WTC11 (cell line): Measurements from ENCODE around the gene KAZN. TPM values are rescaled to one million over a fixed set of nuclear protein-coding genes. Genes with fewer than 3 reads are reported as not detected.
A peak's percentile ranks its signal among the peaks of the same experiment; 100 is the strongest.

Experiments used
- ATAC-seq: fragments of 200-7000 bp; cut with Tn5 transposase; 2 replicates; pipeline ENCODE4 v1.10.0; 2021; ENCODE audit warnings: mild to moderate bottlenecking, moderate library complexity
- CTCF ChIA-PET: fragments of 300-600 bp; sonication (Branson Sonifier 250); formaldehyde crosslinking; loops from one replicate; lab custom pipeline; 2021; ENCODE audit warnings: antibody characterized with exemption; lab: Charles Lee
- POLR2A ChIA-PET: fragments of 350-600 bp; sonication (Branson Sonifier 250); formaldehyde crosslinking; loops from one replicate; lab custom pipeline; 2021; ENCODE audit warnings: antibody characterized with exemption; lab: Charles Lee
- DNase-seq: peaks from one replicate; pipeline ENCODE4 v3.0.0; 2021; ENCODE audit warnings: low spot score
- H3K27ac Mint-ChIP-seq: 2 replicates; pipeline ENCODE4 v1.8.0; 2021; ENCODE audit warnings: mixed read lengths
- H3K27me3 Mint-ChIP-seq: 2 replicates; pipeline ENCODE4 v1.8.0; 2021; ENCODE audit warnings: low read depth, mild to moderate bottlenecking, moderate library complexity, mixed read lengths
- H3K36me3 Mint-ChIP-seq: 2 replicates; pipeline ENCODE4 v1.8.0; 2021; ENCODE audit warnings: mixed read lengths
- H3K4me1 Mint-ChIP-seq: 2 replicates; pipeline ENCODE4 v1.8.0; 2022; ENCODE audit warnings: mixed read lengths
- H3K4me3 Mint-ChIP-seq: 2 replicates; pipeline ENCODE4 v1.8.0; 2021; ENCODE audit warnings: mild to moderate bottlenecking, moderate library complexity, mixed read lengths
- H3K9me3 Mint-ChIP-seq: 2 replicates; pipeline ENCODE4 v1.8.0; 2021; ENCODE audit warnings: mixed read lengths
- CREB1 ChIP-seq: sonication (generic); formaldehyde crosslinking; IDR thresholded peaks from 2 replicates; pipeline ENCODE4 v1.8.0; 2023; ENCODE audit warnings: mild to moderate bottlenecking, missing genetic modification reagents
- ETV6 ChIP-seq: sonication (generic); formaldehyde crosslinking; IDR thresholded peaks from 2 replicates; pipeline ENCODE4 v1.8.1; 2022; ENCODE audit warnings: mild to moderate bottlenecking, missing genetic modification reagents
- FOXP1 ChIP-seq: sonication (generic); formaldehyde crosslinking; IDR thresholded peaks from 2 replicates; pipeline ENCODE4 v1.8.0; 2022; ENCODE audit warnings: missing genetic modification reagents, mild to moderate bottlenecking, moderate library complexity, borderline replicate concordance
- GTF2I ChIP-seq: fragments of 250-450 bp; sonication (Bioruptor Pico); conservative IDR thresholded peaks from 2 replicates; pipeline ENCODE4 v1.4.0; 2021; ENCODE audit warnings: mild to moderate bottlenecking
- JAZF1 ChIP-seq: fragments of 250-450 bp; sonication (Bioruptor Pico); IDR thresholded peaks from 2 replicates; pipeline ENCODE4 v1.9.0; 2021; ENCODE audit warnings: moderate library complexity, mild to moderate bottlenecking, inconsistent platforms
- JUN ChIP-seq: sonication (generic); formaldehyde crosslinking; IDR thresholded peaks from 2 replicates; pipeline ENCODE4 v1.8.0; 2023; ENCODE audit warnings: mild to moderate bottlenecking, missing genetic modification reagents
- MYBL2 ChIP-seq: sonication (generic); formaldehyde crosslinking; IDR thresholded peaks from 2 replicates; pipeline ENCODE4 v1.8.1; 2023; ENCODE audit warnings: mild to moderate bottlenecking, moderate library complexity, missing genetic modification reagents
- NFE2L1 ChIP-seq: sonication (generic); formaldehyde crosslinking; IDR thresholded peaks from 2 replicates; pipeline ENCODE4 v1.8.1; 2023; ENCODE audit warnings: missing genetic modification reagents
- PRRX2 ChIP-seq: fragments of 250-450 bp; sonication (Bioruptor Pico); IDR thresholded peaks from 2 replicates; pipeline ENCODE4 v1.8.0; 2021; ENCODE audit warnings: mild to moderate bottlenecking
- SOX15 ChIP-seq: fragments of 250-450 bp; sonication (Bioruptor Pico); IDR thresholded peaks from 2 replicates; pipeline ENCODE4 v1.9.0; 2021; ENCODE audit warnings: mild to moderate bottlenecking
- SP1 ChIP-seq: sonication (generic); formaldehyde crosslinking; conservative IDR thresholded peaks from 2 replicates; pipeline ENCODE4 v1.8.1; 2022; ENCODE audit warnings: missing genetic modification reagents
- TCF7 ChIP-seq: sonication (generic); formaldehyde crosslinking; IDR thresholded peaks from 2 replicates; pipeline ENCODE4 v1.8.0; 2022; ENCODE audit warnings: mild to moderate bottlenecking, low read depth, missing genetic modification reagents, moderate library complexity
- TEAD4 ChIP-seq: sonication (generic); formaldehyde crosslinking; IDR thresholded peaks from 2 replicates; pipeline ENCODE4 v1.8.0; 2022; ENCODE audit warnings: mild to moderate bottlenecking, missing genetic modification reagents
- ZBTB21 ChIP-seq: sonication (generic); formaldehyde crosslinking; IDR thresholded peaks from 2 replicates; pipeline ENCODE4 v1.8.1; 2023; ENCODE audit warnings: mild to moderate bottlenecking, missing genetic modification reagents, borderline replicate concordance
- ZNF219 ChIP-seq: sonication (generic); formaldehyde crosslinking; IDR thresholded peaks from 2 replicates; pipeline ENCODE4 v1.8.0; 2023; ENCODE audit warnings: missing genetic modification reagents, mild to moderate bottlenecking, borderline replicate concordance
- ZNF396 ChIP-seq: fragments of 250-450 bp; sonication (Bioruptor Pico); IDR thresholded peaks from 2 replicates; pipeline ENCODE4 v1.8.0; 2021; ENCODE audit warnings: mild to moderate bottlenecking, moderate library complexity, borderline replicate concordance
- total RNA-seq: library from RNA; stranded (reverse); gene quantifications from 3 replicates; pipeline ENCODE4 v1.2.3, GENCODE V29; 2021
- TF ChIP-seq, protein P1 (sequence below): sonication (generic); formaldehyde crosslinking; conservative IDR thresholded peaks from 2 replicates; pipeline ENCODE4 v1.8.1; 2023; ENCODE audit warnings: mild to moderate bottlenecking, low read depth, missing genetic modification reagents, moderate library complexity
- TF ChIP-seq, protein P2 (sequence below): fragments of 250-450 bp; sonication (Bioruptor Pico); IDR thresholded peaks from 2 replicates; pipeline ENCODE4 v1.9.0; 2021; ENCODE audit warnings: mild to moderate bottlenecking
- TF ChIP-seq, protein P3 (sequence below): sonication (generic); formaldehyde crosslinking; IDR thresholded peaks from 2 replicates; pipeline ENCODE4 v1.8.1; 2022; ENCODE audit warnings: mild to moderate bottlenecking, missing genetic modification reagents, moderate library complexity, borderline replicate concordance
- TF ChIP-seq, protein P4 (sequence below): sonication (generic); formaldehyde crosslinking; IDR thresholded peaks from 2 replicates; pipeline ENCODE4 v1.8.0; 2023; ENCODE audit warnings: missing genetic modification reagents
- TF ChIP-seq, protein P5 (sequence below): sonication (generic); formaldehyde crosslinking; IDR thresholded peaks from 2 replicates; pipeline ENCODE4 v1.8.1; 2023; ENCODE audit warnings: mild to moderate bottlenecking, missing genetic modification reagents, moderate library complexity
- TF ChIP-seq, protein P6 (sequence below): sonication (generic); formaldehyde crosslinking; IDR thresholded peaks from 2 replicates; pipeline ENCODE4 v1.8.1; 2023; ENCODE audit warnings: mild to moderate bottlenecking, missing genetic modification reagents, moderate library complexity
- TF ChIP-seq, protein P7 (sequence below): sonication (generic); formaldehyde crosslinking; IDR thresholded peaks from 2 replicates; pipeline ENCODE4 v1.8.0; 2022; ENCODE audit warnings: mild to moderate bottlenecking, missing genetic modification reagents

Gene KAZN
- total RNA-seq, 1 experiment from 2014 or later, result 19.9 TPM

DNA sequence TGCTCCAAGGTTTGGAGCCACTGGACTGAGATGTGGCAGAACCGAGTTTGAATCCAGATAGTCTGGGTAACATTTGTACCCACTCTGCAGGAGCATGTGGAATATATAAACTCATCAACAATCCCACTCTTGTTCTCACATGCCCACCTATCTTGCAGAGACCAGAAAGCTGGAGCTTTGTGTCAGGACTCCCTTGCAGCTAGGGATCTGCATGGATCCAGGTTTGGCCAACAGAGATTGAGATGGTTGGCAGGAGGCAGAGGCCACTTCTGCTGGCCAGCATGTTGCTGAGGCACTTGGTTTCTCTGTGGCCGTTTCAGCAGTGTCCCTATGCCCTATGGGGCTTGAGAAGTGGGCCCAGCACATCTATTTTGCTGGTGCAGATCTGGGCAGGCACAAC, 208.3 kb downstream of the KAZN start:
- Mint-ChIP-seq H3K27ac (no peak overlapping the region), H3K36me3 (peaks cover 24% of the 10 kb centered on the region), H3K9me3 (peaks cover 23% of the 10 kb centered on the region), H3K4me3 (no peak overlapping the region), H3K4me1 (no peaks in the 10 kb centered on the region), H3K27me3 (no peaks in the 10 kb centered on the region; the same call in none of the 2 replicates)
- DNase-seq (no peak), ATAC-seq (no peak)
- TF ChIP-seq PRRX2 (CRISPR knock-in tag), result no peak
- TF ChIP-seq, protein P1, sequence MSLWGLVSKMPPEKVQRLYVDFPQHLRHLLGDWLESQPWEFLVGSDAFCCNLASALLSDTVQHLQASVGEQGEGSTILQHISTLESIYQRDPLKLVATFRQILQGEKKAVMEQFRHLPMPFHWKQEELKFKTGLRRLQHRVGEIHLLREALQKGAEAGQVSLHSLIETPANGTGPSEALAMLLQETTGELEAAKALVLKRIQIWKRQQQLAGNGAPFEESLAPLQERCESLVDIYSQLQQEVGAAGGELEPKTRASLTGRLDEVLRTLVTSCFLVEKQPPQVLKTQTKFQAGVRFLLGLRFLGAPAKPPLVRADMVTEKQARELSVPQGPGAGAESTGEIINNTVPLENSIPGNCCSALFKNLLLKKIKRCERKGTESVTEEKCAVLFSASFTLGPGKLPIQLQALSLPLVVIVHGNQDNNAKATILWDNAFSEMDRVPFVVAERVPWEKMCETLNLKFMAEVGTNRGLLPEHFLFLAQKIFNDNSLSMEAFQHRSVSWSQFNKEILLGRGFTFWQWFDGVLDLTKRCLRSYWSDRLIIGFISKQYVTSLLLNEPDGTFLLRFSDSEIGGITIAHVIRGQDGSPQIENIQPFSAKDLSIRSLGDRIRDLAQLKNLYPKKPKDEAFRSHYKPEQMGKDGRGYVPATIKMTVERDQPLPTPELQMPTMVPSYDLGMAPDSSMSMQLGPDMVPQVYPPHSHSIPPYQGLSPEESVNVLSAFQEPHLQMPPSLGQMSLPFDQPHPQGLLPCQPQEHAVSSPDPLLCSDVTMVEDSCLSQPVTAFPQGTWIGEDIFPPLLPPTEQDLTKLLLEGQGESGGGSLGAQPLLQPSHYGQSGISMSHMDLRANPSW (CRISPR knock-in tag), result no peak
- TF ChIP-seq, protein P2, sequence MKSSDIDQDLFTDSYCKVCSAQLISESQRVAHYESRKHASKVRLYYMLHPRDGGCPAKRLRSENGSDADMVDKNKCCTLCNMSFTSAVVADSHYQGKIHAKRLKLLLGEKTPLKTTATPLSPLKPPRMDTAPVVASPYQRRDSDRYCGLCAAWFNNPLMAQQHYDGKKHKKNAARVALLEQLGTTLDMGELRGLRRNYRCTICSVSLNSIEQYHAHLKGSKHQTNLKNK (CRISPR knock-in tag), result no peak
- ChIA-PET CTCF (interaction anchor here (3.5 kb wide), 1 partner anchor 29 kb away, joined by 37 read pairs; no protein-coding TSS in a partner anchor), POLR2A (no interaction called here)

DNA sequence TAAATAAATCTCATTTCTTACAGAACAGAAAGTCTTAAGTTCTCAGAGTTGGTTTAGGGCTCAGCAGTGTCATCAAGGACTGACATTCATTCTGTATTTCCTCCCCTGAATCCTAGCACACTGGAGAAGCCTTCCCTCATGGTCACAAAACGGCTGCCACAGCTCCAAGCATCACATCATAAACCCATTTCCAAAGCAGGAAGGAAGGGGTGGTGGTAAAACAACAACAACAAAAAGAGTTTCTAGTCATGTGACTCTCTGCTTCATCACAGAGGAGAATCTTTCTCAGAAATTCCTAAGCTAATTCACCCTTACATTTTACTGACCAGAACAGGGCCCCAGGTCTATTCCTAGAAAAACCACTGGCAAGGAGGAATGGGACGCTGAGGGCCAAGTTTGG, 210.3 kb downstream of the KAZN start:
- CTCF ChIA-PET, result no interaction called here
- ATAC-seq (no peak), DNase-seq (no peak)
- TF ChIP-seq CREB1, result no peak
- TF ChIP-seq GTF2I, result 0 out of 2 replicates have a peak, but pooled peaks have one; percentile 46
- POLR2A ChIA-PET, result no interaction called here
- H3K9me3 Mint-ChIP-seq, result peaks cover 23% of the 10 kb centered on the region
- no peak overlapping the region for H3K4me3 Mint-ChIP-seq
- no peaks in the 10 kb centered on the region; the same call in none of the 2 replicates for H3K27me3 Mint-ChIP-seq
- H3K36me3 Mint-ChIP-seq, result peaks cover 24% of the 10 kb centered on the region
- no peaks in the 10 kb centered on the region for H3K4me1 Mint-ChIP-seq
- H3K27ac Mint-ChIP-seq, result no peak overlapping the region

DNA sequence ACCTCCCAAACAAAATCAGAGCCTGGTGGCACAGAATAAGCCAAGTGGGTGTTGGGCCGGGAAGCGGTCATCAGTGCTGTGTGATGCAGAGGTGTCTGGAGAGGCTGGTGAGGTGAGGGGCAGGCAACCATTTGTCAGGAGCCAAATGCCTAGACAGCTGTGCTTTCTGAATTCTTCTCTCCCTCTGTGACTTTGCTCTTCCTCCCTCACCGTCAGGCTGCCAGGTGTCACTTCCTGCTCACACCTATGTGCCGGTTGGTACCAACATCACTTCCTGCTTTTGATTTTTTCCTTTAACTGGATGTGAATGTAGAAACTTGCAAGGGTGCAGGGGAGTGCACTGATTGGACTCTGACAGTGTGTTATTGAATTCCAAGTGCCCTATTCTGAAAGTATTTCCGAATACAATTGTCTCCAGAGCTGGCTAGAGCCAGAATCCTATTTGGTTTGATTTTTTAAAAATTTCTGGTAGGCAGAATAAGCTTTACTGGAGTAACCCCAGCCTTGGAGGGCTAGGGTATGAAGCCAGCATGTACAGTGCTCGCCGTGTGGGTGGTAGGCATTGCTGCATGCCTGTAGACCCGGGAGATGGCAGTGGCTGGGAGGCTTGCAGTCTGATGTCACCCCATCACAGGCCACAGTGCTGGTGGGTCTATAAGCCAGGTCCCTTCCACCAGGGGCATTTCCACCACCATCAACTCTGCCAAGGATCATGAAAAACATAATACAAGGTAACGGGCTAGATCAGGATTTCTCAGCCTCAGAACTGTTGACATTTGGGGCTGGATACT, 210.9 kb downstream of the KAZN start:
- ChIA-PET POLR2A (no interaction called here), CTCF (no interaction called here)
- no peak overlapping the region for H3K4me3 Mint-ChIP-seq
- H3K27me3 Mint-ChIP-seq, result no peaks in the 10 kb centered on the region; the same call in none of the 2 replicates
- no peak for ATAC-seq
- H3K27ac Mint-ChIP-seq, result no peak overlapping the region
- no peaks in the 10 kb centered on the region for H3K4me1 Mint-ChIP-seq
- peaks cover 23% of the 10 kb centered on the region for H3K9me3 Mint-ChIP-seq
- TF ChIP-seq JUN (CRISPR knock-in tag), result no peak
- TF ChIP-seq ZBTB21 (CRISPR knock-in tag), result no peak
- TF ChIP-seq ZNF219 (CRISPR knock-in tag), result no peak
- TF ChIP-seq SP1 (CRISPR knock-in tag), result no peak
- TF ChIP-seq FOXP1 (CRISPR knock-in tag), result no peak
- no peak for TF ChIP-seq NFE2L1 (CRISPR knock-in tag)
- TF ChIP-seq, protein P3, sequence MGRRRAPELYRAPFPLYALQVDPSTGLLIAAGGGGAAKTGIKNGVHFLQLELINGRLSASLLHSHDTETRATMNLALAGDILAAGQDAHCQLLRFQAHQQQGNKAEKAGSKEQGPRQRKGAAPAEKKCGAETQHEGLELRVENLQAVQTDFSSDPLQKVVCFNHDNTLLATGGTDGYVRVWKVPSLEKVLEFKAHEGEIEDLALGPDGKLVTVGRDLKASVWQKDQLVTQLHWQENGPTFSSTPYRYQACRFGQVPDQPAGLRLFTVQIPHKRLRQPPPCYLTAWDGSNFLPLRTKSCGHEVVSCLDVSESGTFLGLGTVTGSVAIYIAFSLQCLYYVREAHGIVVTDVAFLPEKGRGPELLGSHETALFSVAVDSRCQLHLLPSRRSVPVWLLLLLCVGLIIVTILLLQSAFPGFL (CRISPR knock-in tag), result no peak
- TF ChIP-seq SOX15 (CRISPR knock-in tag), result no peak
- TF ChIP-seq, protein P4, sequence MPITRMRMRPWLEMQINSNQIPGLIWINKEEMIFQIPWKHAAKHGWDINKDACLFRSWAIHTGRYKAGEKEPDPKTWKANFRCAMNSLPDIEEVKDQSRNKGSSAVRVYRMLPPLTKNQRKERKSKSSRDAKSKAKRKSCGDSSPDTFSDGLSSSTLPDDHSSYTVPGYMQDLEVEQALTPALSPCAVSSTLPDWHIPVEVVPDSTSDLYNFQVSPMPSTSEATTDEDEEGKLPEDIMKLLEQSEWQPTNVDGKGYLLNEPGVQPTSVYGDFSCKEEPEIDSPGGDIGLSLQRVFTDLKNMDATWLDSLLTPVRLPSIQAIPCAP, result no peak
- TF ChIP-seq JAZF1, result no peak
- no peak for TF ChIP-seq TCF7 (CRISPR knock-in tag)
- no peak for TF ChIP-seq ETV6 (CRISPR knock-in tag)
- TF ChIP-seq MYBL2 (CRISPR knock-in tag), result no peak
- TF ChIP-seq ZNF396 (CRISPR knock-in tag), result no peak
- TF ChIP-seq TEAD4 (CRISPR knock-in tag), result no peak
- TF ChIP-seq, protein P5, sequence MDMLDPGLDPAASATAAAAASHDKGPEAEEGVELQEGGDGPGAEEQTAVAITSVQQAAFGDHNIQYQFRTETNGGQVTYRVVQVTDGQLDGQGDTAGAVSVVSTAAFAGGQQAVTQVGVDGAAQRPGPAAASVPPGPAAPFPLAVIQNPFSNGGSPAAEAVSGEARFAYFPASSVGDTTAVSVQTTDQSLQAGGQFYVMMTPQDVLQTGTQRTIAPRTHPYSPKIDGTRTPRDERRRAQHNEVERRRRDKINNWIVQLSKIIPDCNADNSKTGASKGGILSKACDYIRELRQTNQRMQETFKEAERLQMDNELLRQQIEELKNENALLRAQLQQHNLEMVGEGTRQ, result no peak
- TF ChIP-seq, protein P6, sequence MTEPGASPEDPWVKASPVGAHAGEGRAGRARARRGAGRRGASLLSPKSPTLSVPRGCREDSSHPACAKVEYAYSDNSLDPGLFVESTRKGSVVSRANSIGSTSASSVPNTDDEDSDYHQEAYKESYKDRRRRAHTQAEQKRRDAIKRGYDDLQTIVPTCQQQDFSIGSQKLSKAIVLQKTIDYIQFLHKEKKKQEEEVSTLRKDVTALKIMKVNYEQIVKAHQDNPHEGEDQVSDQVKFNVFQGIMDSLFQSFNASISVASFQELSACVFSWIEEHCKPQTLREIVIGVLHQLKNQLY (CRISPR knock-in tag), result no peak
- TF ChIP-seq, protein P7, sequence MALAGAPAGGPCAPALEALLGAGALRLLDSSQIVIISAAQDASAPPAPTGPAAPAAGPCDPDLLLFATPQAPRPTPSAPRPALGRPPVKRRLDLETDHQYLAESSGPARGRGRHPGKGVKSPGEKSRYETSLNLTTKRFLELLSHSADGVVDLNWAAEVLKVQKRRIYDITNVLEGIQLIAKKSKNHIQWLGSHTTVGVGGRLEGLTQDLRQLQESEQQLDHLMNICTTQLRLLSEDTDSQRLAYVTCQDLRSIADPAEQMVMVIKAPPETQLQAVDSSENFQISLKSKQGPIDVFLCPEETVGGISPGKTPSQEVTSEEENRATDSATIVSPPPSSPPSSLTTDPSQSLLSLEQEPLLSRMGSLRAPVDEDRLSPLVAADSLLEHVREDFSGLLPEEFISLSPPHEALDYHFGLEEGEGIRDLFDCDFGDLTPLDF (CRISPR knock-in tag), result no peak
- TF ChIP-seq, all 79 proteins: peak for 0
- peaks cover 24% of the 10 kb centered on the region for H3K36me3 Mint-ChIP-seq
- DNase-seq, result no peak
